OCI-LY7 (cell line): ENCODE measurements around the gene COPS9. TPM values are rescaled to one million over a fixed set of nuclear protein-coding genes. Genes with fewer than 3 reads are reported as not detected.

Experiments used
- BruUV-seq: library from RNA; stranded (reverse); fragments of 400-500 nt; replicated peaks from 2 replicates; lab custom pipeline; 2021; lab: Mats Ljungman, UMichigan
- CTCF ChIA-PET: fragments of 300-600 bp; sonication (Branson Sonifier 250); formaldehyde crosslinking; loops from one replicate; lab custom pipeline; 2022; ENCODE audit warnings: antibody characterized with exemption; ENCODE audit not compliant: unreplicated experiment; lab: Charles Lee
- POLR2A ChIA-PET: fragments of 300-600 bp; sonication (Branson Sonifier 250); formaldehyde crosslinking; loops from one replicate; lab custom pipeline; 2022; ENCODE audit warnings: antibody characterized with exemption; lab: Charles Lee
- DNase-seq: peaks from one replicate; pipeline ENCODE4 v3.0.0-alpha.2; 2015; ENCODE audit warnings: low spot score
- H2AFZ ChIP-seq: fragments of 200-600 bp; sonication (generic), shearing (Covaris generic); 2 replicates; pipeline ENCODE4 v1.6.1; 2014; ENCODE audit warnings: mild to moderate bottlenecking, antibody characterized with exemption, low read length, moderate library complexity
- H3K27ac ChIP-seq: fragments of 200-600 bp; sonication (generic); 2 replicates; pipeline ENCODE4 v1.5.1; 2014; ENCODE audit warnings: mixed run types, low read depth, mild to moderate bottlenecking, moderate library complexity, low read length, inconsistent platforms; ENCODE audit not compliant: poor library complexity, severe bottlenecking
- H3K36me3 ChIP-seq: fragments of 200-600 bp; sonication (generic); 2 replicates; pipeline ENCODE4 v1.6.1; 2014; ENCODE audit warnings: mild to moderate bottlenecking, antibody characterized with exemption, low read length, moderate library complexity, mixed read lengths; ENCODE audit not compliant: insufficient read depth
- H3K4me1 ChIP-seq: fragments of 200-600 bp; sonication (generic); 2 replicates; pipeline ENCODE4 v1.5.1; 2014; ENCODE audit warnings: mild to moderate bottlenecking, low read length; ENCODE audit not compliant: insufficient read depth, poor library complexity, severe bottlenecking
- H3K4me2 ChIP-seq: fragments of 200-600 bp; sonication (generic); 2 replicates; pipeline ENCODE4 v1.6.1; 2014; ENCODE audit warnings: mild to moderate bottlenecking, low read length
- H3K4me3 ChIP-seq: fragments of 200-600 bp; sonication (generic); 2 replicates; pipeline ENCODE4 v1.5.1; 2014; ENCODE audit warnings: mild to moderate bottlenecking, low read depth, low read length; ENCODE audit not compliant: poor library complexity, severe bottlenecking
- H3K79me2 ChIP-seq: fragments of 200-600 bp; sonication (generic); 2 replicates; pipeline ENCODE4 v1.6.1; 2016; ENCODE audit warnings: low read depth, mild to moderate bottlenecking, low read length, moderate library complexity, mixed read lengths; ENCODE audit not compliant: insufficient read depth
- H3K9me2 ChIP-seq: fragments of 200-600 bp; sonication (generic); 2 replicates; pipeline ENCODE4 v1.6.1; 2016; ENCODE audit warnings: mild to moderate bottlenecking, low read length, mixed read lengths; ENCODE audit not compliant: insufficient read depth
- H3K9me3 ChIP-seq: fragments of 200-600 bp; sonication (generic); 2 replicates; pipeline ENCODE4 v1.6.1; 2014; ENCODE audit warnings: mild to moderate bottlenecking, mixed run types, low read length, mixed read lengths
- H4K20me1 ChIP-seq: fragments of 200-600 bp; sonication (generic); 2 replicates; pipeline ENCODE4 v1.6.1; 2014; ENCODE audit warnings: mild to moderate bottlenecking, antibody characterized with exemption, low read length, moderate library complexity, mixed read lengths; ENCODE audit not compliant: insufficient read depth
- CTCF ChIP-seq: fragments of 200-600 bp; sonication (generic); conservative IDR thresholded peaks from 2 replicates; pipeline ENCODE4 v1.5.1; 2014; ENCODE audit warnings: mild to moderate bottlenecking, antibody characterized with exemption, low read length, moderate library complexity, mixed read lengths
- EZH2phosphoT487 ChIP-seq: fragments of 200-600 bp; sonication (generic); IDR thresholded peaks from 2 replicates; pipeline ENCODE4 v1.6.1; 2018; ENCODE audit warnings: low read depth, borderline replicate concordance, mild to moderate bottlenecking, mixed run types, antibody characterized with exemption, low read length, moderate library complexity, mixed read lengths
- intact Hi-C: fragments of 100-400 bp; cut with micrococcal nuclease; formaldehyde crosslinking; loops from one replicate; pipeline ENCODE4 v1.10.0; 2022; ENCODE audit not compliant: unreplicated experiment
- total RNA-seq, 2 experiments: library from RNA; depleted of rRNA in 1 of 2; stranded (reverse); fragments of >200 nt in 1 of 2; shearing (Covaris generic) in 1 of 2; gene quantifications; 2 replicates each; pipeline ENCODE4 v1.2.3, GENCODE V29; 2014 to 2022

COPS9 gene
- total RNA-seq, 2 experiments from 2014 or later: 106 to 159 TPM

- no peak for DNase-seq
These were observed 4.8 kb upstream of the COPS9 start for GRCh38 chr2:240140920-240141319.

GRCh38 chr2:240140511-240140910, 4.4 kb upstream of the COPS9 start, which contains the start of gene OTOS:
Gene OTOS, minus strand, starts transcription at chr2:240140658. Its CDS starts 332 bp downstream, at chr2:240140326.
- POLR2A ChIA-PET: interaction anchor here (0.5 to 1.4 kb wide), 2 partner anchors 38 to 115 kb away, joined by 3 to 4 read pairs; no protein-coding TSS in a partner anchor

More at GRCh38 chr2:240140920-240141319, 4.8 kb upstream of the COPS9 start:
- no TSS peak for BruUV-seq
- Histone ChIP-seq H3K36me3 (no peaks in the 10 kb centered on the region), H3K4me1 (peaks cover 6% of the 10 kb centered on the region), H4K20me1 (no peaks in the 10 kb centered on the region; the same call in 1 of the 2 replicates), H2AFZ (no peak overlapping the region), H3K4me2 (no peak overlapping the region), H3K79me2 (no peaks in the 10 kb centered on the region), H3K27ac (no peak overlapping the region), H3K9me3 (no peaks in the 10 kb centered on the region), H3K4me3 (no peak overlapping the region), H3K9me2 (no peaks in the 10 kb centered on the region)
- intact Hi-C loops: loop anchor here (10.0 kb wide), 1 partner anchor 1106 kb away; no protein-coding TSS in a partner anchor
- TF ChIP-seq CTCF (no peak), EZH2phosphoT487 (no peak)
- POLR2A ChIA-PET: interaction anchor here (0.5 kb wide), 1 partner anchor 115 kb away, joined by 3 read pairs; no protein-coding TSS in a partner anchor
- CTCF ChIA-PET: no interaction called here

More at GRCh38 chr2:240140511-240140910, 4.4 kb upstream of the COPS9 start, which contains the start of gene OTOS:
- no peaks in the 10 kb centered on the region for H3K9me2 ChIP-seq
- H3K27ac ChIP-seq: no peak within 1 kb of the TSS
- H3K36me3 ChIP-seq: no peaks in the 10 kb centered on the region
- BruUV-seq: no TSS peak
- TF ChIP-seq EZH2phosphoT487: no peak
- no peak for TF ChIP-seq CTCF
- intact Hi-C loops: loop anchor here (10.0 kb wide), 1 partner anchor 1106 kb away; no protein-coding TSS in a partner anchor
- H2AFZ ChIP-seq: no peak within 1 kb of the TSS
- peaks cover 6% of the 10 kb centered on the region for H3K4me1 ChIP-seq
- H3K9me3 ChIP-seq: no peaks in the 10 kb centered on the region
- no peak within 1 kb of the TSS for H3K4me2 ChIP-seq
- no peak for DNase-seq
- H3K4me3 ChIP-seq: no peak within 1 kb of the TSS
- CTCF ChIA-PET: no interaction called here
- H4K20me1 ChIP-seq: no peaks in the 10 kb centered on the region; the same call in none of the 2 replicates
- peaks cover 3% of the 10 kb centered on the region for H3K79me2 ChIP-seq
